GM23248 (cell line): ENCODE measurements around the gene EML2.

Experiments
- EZH2 ChIP-seq: fragments of 200-600 bp; sonication (generic); IDR thresholded peaks from 2 replicates; pipeline ENCODE4 v1.6.1; 2018; ENCODE audit warnings: antibody characterized with exemption, mild to moderate bottlenecking; ENCODE audit not compliant: insufficient read depth, poor library complexity, severe bottlenecking
- EZH2phosphoT487 ChIP-seq: fragments of 200-600 bp; sonication (generic); IDR thresholded peaks from 2 replicates; pipeline ENCODE4 v1.6.1; 2018; ENCODE audit warnings: antibody characterized with exemption, moderate library complexity, mild to moderate bottlenecking, low read depth; ENCODE audit not compliant: insufficient read depth

DNA sequence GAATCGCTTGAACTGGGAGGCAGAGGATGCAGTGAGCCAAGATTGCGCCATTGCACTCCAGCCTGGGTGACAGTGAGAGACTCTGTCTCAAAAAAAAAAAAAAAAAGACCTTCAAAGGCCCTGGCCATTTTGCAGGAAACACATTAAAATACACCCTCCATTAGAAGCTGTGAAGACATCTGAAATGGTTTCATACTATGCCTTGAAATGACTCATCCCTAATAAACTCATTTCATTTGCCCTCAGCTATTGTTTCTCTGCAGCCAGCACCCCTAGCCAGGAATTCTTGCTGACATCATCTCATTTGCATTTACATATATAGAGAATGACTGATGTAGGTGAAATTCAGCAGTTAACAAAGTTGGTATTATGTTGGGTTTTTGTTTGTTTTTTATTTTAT lies 8.7 kb downstream of the EML2 start:
- TF ChIP-seq EZH2 (no peak), EZH2phosphoT487 (no peak)
